ENCODE results near the gene ZDHHC14.

GRCh38 chr6:157668713-157669112 lies 287.7 kb downstream of the ZDHHC14 start:
- TF ChIP-seq CTCF (IDR thresholded peaks at IDR 0.05), result no peak
- no peak for TF ChIP-seq POLR2A (IDR thresholded peaks at IDR 0.05)

Measured in ovary (tissue), 3 donors.